ENCODE results near the gene CDK13. TPM values are rescaled to one million over a fixed set of nuclear protein-coding genes. Genes with fewer than 3 reads are reported as not detected.
"Not testable (repeated sequence)": the region's sequence is repeated elsewhere in the genome, so short reads cannot be mapped to it uniquely, and the experiment has no call there.

CDK13 gene
- 43.8 TPM for polyA plus RNA-seq (2013, experiment 1 of 4)
- 44.1 TPM for polyA plus RNA-seq (2013, experiment 2 of 4)
- 38.5 TPM for polyA plus RNA-seq (2013, experiment 3 of 4)
- 42.4 TPM for polyA plus RNA-seq (2013, experiment 4 of 4)

DNA sequence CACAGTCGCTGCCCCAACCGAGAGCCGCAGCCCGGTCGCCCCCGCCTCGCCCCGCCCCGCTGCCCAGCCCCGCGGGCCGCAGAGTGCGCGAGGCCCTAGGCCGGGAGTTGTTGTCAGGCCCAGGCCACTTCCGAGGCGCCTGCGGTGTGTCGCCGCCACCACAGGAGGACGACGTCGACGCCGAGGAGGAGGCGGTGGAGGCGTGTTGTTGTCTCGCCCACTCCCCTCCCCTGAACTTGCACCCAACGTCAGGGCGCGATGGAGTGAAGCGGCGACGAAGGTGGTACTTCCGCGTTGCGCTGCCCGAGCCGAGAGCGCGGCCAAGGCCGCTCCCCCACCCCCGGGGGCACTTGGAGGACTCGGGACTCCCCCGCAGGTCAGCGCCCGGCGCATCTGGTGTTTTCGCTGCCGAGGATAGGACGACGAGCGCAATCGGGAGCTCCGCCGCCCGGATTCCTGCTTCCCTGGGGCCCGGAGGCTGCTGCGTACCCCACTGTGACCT lies at the start of gene CDK13:
Gene CDK13 (plus strand): TSS at position 286 of the 502 bp plus-strand sequence. CDS start 386 bp downstream, outside the sequence.
- peak within 1 kb of the TSS; percentile 85 for H3K4me3 ChIP-seq (ENCODE audit: insufficient read depth, low read depth, low read length)
- H3K36me3 ChIP-seq (ENCODE audit: control insufficient read depth, insufficient read depth, low read length): no peaks in the 10 kb centered on the region
- peaks cover 4% of the 10 kb centered on the region for H3K4me1 ChIP-seq (ENCODE audit: control insufficient read depth, insufficient read depth, low read length)
- peak within 1 kb of the TSS; percentile 89 for H3K27ac ChIP-seq (ENCODE audit: insufficient read depth, low read depth, low read length, poor library complexity, severe bottlenecking)
- no peaks in the 10 kb centered on the region for H3K9me3 ChIP-seq (ENCODE audit: control insufficient read depth, low read length)
- 0% methylated on average over 59 of the region's 59 CpGs for WGBS, 2 experiments
- H3K27me3 ChIP-seq (ENCODE audit: control insufficient read depth, insufficient read depth, low read length, poor library complexity, severe bottlenecking): no peaks in the 10 kb centered on the region

DNA sequence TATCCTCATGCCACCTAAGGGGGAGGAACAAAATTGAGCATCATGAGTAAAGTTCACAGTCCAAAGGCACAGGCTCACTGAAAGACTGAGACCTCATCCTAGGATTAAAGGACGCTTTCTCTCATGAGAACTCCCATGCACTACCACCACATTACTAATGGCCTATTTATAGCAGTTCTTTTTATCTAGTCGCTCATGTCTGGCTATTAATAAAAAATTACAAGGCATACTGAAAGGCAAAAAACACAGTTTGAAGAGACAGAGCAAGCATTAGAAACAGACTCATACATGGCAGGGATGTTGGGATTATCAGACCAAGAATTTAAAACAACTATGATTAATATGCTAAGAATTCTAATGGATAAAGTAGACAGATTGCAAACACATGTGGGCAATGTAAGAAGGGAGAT lies 46.0 kb upstream of the CDK13 start:
- no peak overlapping the region for H3K27ac ChIP-seq (ENCODE audit: insufficient read depth, low read depth, low read length, poor library complexity, severe bottlenecking)
- H3K4me1 ChIP-seq (ENCODE audit: control insufficient read depth, insufficient read depth, low read length): no peaks in the 10 kb centered on the region
- no peaks in the 10 kb centered on the region for H3K27me3 ChIP-seq (ENCODE audit: control insufficient read depth, insufficient read depth, low read length, poor library complexity, severe bottlenecking)
- no peak overlapping the region for H3K4me3 ChIP-seq (ENCODE audit: insufficient read depth, low read depth, low read length)
- WGBS, 2 experiments: 89 to 90% methylated on average over 2 of the region's 2 CpGs
- H3K9me3 ChIP-seq (ENCODE audit: control insufficient read depth, low read length): no peaks in the 10 kb centered on the region
- no peaks in the 10 kb centered on the region for H3K36me3 ChIP-seq (ENCODE audit: control insufficient read depth, insufficient read depth, low read length)

DNA sequence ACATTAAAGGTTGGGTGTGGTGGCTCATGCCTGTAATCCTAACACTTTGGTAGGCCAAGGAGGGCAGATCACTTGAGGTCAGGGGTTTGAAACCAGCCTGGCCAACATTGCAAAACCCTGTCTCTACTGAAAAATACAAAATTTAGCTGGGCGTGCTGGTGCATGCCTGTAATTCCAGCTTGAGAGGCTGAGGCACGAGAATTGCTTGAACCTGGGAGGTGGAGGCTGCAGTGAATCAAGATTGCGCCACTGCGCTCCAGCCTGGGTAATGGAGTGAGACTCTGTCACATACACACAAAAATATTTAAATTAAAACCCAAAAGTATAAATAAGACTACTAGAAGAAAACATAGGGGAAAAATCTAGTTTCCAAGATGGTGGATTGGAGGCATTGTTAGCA lies 41.9 kb upstream of the CDK13 start:
- H3K9me3 ChIP-seq (ENCODE audit: control insufficient read depth, low read length): no peaks in the 10 kb centered on the region
- no peaks in the 10 kb centered on the region for H3K27me3 ChIP-seq (ENCODE audit: control insufficient read depth, insufficient read depth, low read length, poor library complexity, severe bottlenecking)
- no peaks in the 10 kb centered on the region for H3K36me3 ChIP-seq (ENCODE audit: control insufficient read depth, insufficient read depth, low read length)
- H3K27ac ChIP-seq (ENCODE audit: insufficient read depth, low read depth, low read length, poor library complexity, severe bottlenecking): no peak overlapping the region
- 92 to 97% methylated on average over 3 to 4 of the region's 4 CpGs for WGBS, 2 experiments
- H3K4me1 ChIP-seq (ENCODE audit: control insufficient read depth, insufficient read depth, low read length): no peaks in the 10 kb centered on the region
- H3K4me3 ChIP-seq (ENCODE audit: insufficient read depth, low read depth, low read length): no peak overlapping the region

DNA sequence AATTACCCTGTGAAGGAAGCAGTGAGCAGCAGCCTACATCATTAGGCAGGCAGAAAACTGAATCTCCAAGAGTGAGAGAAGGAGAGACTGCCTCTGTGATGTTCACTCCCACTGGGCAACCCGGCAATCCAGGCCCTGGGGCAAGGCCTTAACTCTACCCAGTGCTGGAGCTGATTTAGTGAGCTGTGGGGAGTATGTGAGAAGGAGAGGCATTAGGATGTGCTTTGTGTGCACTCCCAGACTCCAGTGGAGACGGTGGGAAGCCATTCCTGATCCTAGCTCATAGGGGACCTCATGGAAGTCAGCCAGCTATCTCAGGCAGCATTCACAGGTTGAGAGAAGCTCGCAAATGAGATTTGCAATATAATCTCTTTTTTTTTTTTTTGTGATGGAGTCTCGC lies 41.1 kb upstream of the CDK13 start:
- H3K27me3 ChIP-seq (ENCODE audit: control insufficient read depth, insufficient read depth, low read length, poor library complexity, severe bottlenecking): no peaks in the 10 kb centered on the region
- no peak overlapping the region for H3K27ac ChIP-seq (ENCODE audit: insufficient read depth, low read depth, low read length, poor library complexity, severe bottlenecking)
- no peaks in the 10 kb centered on the region for H3K36me3 ChIP-seq (ENCODE audit: control insufficient read depth, insufficient read depth, low read length)
- no peak overlapping the region for H3K4me3 ChIP-seq (ENCODE audit: insufficient read depth, low read depth, low read length)
- 84 to 91% methylated on average over 4 of the region's 4 CpGs for WGBS, 2 experiments
- H3K4me1 ChIP-seq (ENCODE audit: control insufficient read depth, insufficient read depth, low read length): no peaks in the 10 kb centered on the region
- H3K9me3 ChIP-seq (ENCODE audit: control insufficient read depth, low read length): no peaks in the 10 kb centered on the region

DNA sequence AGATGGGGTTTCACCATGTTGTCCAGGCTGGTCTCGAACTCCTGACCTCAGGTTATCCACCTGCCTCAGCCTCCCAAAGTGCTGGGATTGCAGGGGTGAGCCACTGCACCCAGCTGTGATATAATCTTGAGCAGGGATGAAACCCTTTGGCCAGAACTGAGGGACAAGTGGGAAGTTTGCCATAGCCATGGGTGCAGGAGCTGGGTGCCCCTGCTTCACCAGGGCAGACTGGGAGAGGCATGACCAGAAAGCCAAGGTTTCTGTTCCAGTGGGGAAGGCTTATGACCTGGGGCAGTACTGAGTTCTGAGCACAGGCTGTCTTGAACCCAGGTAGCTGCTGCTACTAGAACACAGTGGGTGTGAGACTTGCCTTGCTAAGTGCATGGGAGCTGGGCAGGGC lies 40.5 kb upstream of the CDK13 start:
- Histone ChIP-seq H3K27ac (ENCODE audit: insufficient read depth, low read depth, low read length, poor library complexity, severe bottlenecking) (no peak overlapping the region), H3K4me3 (ENCODE audit: insufficient read depth, low read depth, low read length) (no peak overlapping the region), H3K27me3 (ENCODE audit: control insufficient read depth, insufficient read depth, low read length, poor library complexity, severe bottlenecking) (no peaks in the 10 kb centered on the region), H3K36me3 (ENCODE audit: control insufficient read depth, insufficient read depth, low read length) (no peaks in the 10 kb centered on the region), H3K9me3 (ENCODE audit: control insufficient read depth, low read length) (no peaks in the 10 kb centered on the region), H3K4me1 (ENCODE audit: control insufficient read depth, insufficient read depth, low read length) (no peaks in the 10 kb centered on the region)
- 89 to 92% methylated on average over 1 of the region's 1 CpG for WGBS, 2 experiments

DNA sequence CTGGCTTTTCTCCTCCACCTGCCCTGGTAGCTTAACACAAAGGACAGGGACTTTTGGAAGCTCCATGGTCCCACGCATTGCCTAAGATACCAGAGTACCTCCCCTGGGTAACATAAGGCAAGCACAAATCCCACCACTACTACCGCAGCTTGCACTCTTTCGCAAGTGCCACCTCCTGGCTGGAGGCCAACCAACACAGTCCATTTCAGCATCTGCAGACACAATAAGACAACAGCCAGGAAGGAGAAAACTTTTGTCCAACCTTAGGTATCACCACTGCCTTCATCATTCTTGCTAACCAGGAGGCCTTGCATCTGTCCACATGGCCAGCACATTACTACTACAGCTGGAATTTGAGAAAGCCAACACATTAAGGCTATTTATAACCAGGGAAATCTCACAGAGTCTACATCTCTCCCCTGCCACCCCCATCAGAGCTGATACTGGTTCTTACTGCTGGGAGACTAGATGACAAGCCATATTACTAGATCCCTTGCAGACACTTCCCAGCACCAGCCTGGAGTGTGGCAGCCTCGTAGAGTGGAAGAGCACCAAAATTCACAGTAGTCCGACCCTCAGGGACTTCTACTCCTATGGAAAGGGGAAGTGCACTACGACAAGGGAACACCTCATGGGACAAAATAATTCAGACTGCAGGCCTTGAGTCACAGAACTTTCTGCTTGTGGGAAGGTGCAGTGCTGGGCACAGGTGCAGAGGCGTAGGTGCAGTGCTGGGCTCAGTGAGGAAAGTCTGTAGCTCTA lies 39.8 kb upstream of the CDK13 start:
- 94 to 95% methylated on average over 7 of the region's 7 CpGs for WGBS, 2 experiments
- no peaks in the 10 kb centered on the region for H3K4me1 ChIP-seq (ENCODE audit: control insufficient read depth, insufficient read depth, low read length)
- H3K9me3 ChIP-seq (ENCODE audit: control insufficient read depth, low read length): no peaks in the 10 kb centered on the region
- no peaks in the 10 kb centered on the region for H3K36me3 ChIP-seq (ENCODE audit: control insufficient read depth, insufficient read depth, low read length)
- no peak overlapping the region for H3K27ac ChIP-seq (ENCODE audit: insufficient read depth, low read depth, low read length, poor library complexity, severe bottlenecking)
- H3K4me3 ChIP-seq (ENCODE audit: insufficient read depth, low read depth, low read length): no peak overlapping the region
- no peaks in the 10 kb centered on the region for H3K27me3 ChIP-seq (ENCODE audit: control insufficient read depth, insufficient read depth, low read length, poor library complexity, severe bottlenecking)

DNA sequence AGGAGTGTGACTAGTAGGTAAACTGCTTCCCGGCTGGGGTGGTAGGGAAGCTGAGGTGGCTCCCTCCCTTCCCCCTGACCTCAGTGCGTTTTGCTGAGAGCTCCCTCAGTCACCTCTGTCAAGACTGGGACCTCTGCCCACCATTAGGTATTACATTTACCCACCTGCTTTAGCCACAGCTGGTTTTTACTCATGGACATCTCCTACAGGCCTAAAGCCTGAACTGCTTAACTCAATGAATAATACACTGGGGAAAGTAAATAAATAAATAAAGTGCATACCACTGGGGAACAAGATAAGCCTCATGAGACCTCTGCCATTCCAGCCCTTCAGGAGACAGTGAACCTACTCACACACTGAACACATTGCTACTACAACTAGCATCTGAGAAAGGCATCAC lies 38.9 kb upstream of the CDK13 start:
- Histone ChIP-seq H3K9me3 (ENCODE audit: control insufficient read depth, low read length) (no peaks in the 10 kb centered on the region), H3K27me3 (ENCODE audit: control insufficient read depth, insufficient read depth, low read length, poor library complexity, severe bottlenecking) (no peaks in the 10 kb centered on the region), H3K4me3 (ENCODE audit: insufficient read depth, low read depth, low read length) (no peak overlapping the region), H3K4me1 (ENCODE audit: control insufficient read depth, insufficient read depth, low read length) (no peaks in the 10 kb centered on the region), H3K27ac (ENCODE audit: insufficient read depth, low read depth, low read length, poor library complexity, severe bottlenecking) (no peak overlapping the region), H3K36me3 (ENCODE audit: control insufficient read depth, insufficient read depth, low read length) (no peaks in the 10 kb centered on the region)
- WGBS, 2 experiments: 82 to 85% methylated on average over 2 of the region's 2 CpGs

DNA sequence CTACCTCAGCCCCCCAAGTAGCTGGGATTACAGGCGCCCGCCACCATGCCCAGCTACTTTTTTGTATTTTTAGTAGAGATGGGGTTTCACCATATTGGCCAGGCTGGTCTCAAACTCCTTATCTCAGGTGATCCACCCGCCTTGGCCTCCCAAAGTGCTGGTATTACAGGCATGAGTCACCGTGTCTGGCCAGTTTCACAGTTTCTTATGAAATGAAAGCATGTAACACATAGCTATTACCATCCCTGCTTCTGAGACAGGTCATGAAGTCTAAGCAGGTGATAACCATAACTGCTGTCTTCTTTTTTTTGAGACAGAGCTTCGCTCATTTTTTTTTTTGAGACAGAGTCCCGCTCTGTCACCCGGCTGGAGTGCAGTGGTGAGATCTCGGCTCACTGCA lies 34.2 kb upstream of the CDK13 start:
- H3K36me3 ChIP-seq (ENCODE audit: control insufficient read depth, insufficient read depth, low read length); H3K4me3 ChIP-seq (ENCODE audit: insufficient read depth, low read depth, low read length); H3K27ac ChIP-seq (ENCODE audit: insufficient read depth, low read depth, low read length, poor library complexity, severe bottlenecking); H3K4me1 ChIP-seq (ENCODE audit: control insufficient read depth, insufficient read depth, low read length); H3K9me3 ChIP-seq (ENCODE audit: control insufficient read depth, low read length); H3K27me3 ChIP-seq (ENCODE audit: control insufficient read depth, insufficient read depth, low read length, poor library complexity, severe bottlenecking): not testable (repeated sequence)
- 91 to 92% methylated on average over 8 of the region's 8 CpGs for WGBS, 2 experiments

DNA sequence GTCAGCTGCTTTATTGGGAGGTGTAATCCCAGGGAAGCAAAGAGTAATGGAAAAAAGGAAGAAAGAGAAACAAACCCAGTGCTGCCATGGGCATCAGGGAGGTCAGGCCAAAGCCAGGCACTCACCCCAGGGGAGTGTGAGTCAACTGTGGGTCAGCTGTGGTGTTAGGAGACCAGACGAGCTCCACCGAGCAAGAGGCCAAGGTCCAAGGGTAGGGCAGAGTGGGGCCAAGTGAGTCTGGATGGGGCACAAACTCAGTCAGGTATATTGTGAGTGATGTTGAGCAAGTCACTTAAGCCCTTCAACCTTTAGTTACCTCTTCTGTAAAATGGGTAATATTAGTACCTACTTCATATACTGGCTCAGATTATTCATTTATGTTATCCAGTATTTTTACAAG lies 30.4 kb upstream of the CDK13 start:
- Histone ChIP-seq H3K9me3 (ENCODE audit: control insufficient read depth, low read length) (no peaks in the 10 kb centered on the region), H3K27ac (ENCODE audit: insufficient read depth, low read depth, low read length, poor library complexity, severe bottlenecking) (no peak overlapping the region), H3K4me3 (ENCODE audit: insufficient read depth, low read depth, low read length) (no peak overlapping the region), H3K36me3 (ENCODE audit: control insufficient read depth, insufficient read depth, low read length) (no peaks in the 10 kb centered on the region), H3K27me3 (ENCODE audit: control insufficient read depth, insufficient read depth, low read length, poor library complexity, severe bottlenecking) (no peaks in the 10 kb centered on the region), H3K4me1 (ENCODE audit: control insufficient read depth, insufficient read depth, low read length) (no peaks in the 10 kb centered on the region)
- 89 to 96% methylated on average over 2 of the region's 2 CpGs for WGBS, 2 experiments

DNA sequence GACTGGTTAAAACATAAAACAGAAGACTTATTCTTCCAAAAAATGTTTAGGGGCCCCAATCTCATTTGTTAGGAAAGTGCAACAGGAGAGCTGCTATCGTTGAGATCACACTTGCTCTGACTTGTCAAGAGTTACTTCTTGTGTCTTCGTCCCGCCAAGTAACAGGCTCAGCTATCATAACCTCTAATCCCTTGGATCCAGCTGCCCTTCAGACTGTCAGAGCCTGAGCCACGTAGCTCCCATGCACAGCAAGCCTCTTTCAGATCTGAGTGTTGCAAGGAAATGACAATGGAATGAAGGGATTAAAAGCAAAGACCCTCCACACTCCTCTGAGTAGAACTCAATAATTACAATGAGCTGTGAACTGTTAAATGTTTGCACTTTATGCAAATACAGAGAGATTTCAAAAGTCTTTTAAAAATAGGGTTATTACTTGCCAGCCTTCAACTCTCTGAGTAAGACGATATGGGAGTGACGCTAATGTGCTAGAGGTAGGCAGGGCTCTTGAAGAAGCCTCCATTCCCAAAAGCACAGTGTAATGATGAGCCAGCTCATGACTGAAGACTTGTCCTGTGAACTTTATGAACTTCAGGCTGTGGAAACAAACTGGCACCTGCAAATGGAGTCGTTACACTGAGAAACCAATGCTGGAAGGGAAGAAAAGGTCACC lies 28.4 kb upstream of the CDK13 start:
- Histone ChIP-seq H3K27ac (ENCODE audit: insufficient read depth, low read depth, low read length, poor library complexity, severe bottlenecking) (no peak overlapping the region), H3K36me3 (ENCODE audit: control insufficient read depth, insufficient read depth, low read length) (no peaks in the 10 kb centered on the region), H3K9me3 (ENCODE audit: control insufficient read depth, low read length) (no peaks in the 10 kb centered on the region), H3K27me3 (ENCODE audit: control insufficient read depth, insufficient read depth, low read length, poor library complexity, severe bottlenecking) (no peaks in the 10 kb centered on the region), H3K4me1 (ENCODE audit: control insufficient read depth, insufficient read depth, low read length) (no peaks in the 10 kb centered on the region), H3K4me3 (ENCODE audit: insufficient read depth, low read depth, low read length) (no peak overlapping the region)
- WGBS, 2 experiments: 64 to 68% methylated on average over 7 of the region's 7 CpGs
